Measurements from ENCODE around the gene HPF1. TPM values are rescaled to one million over a fixed set of nuclear protein-coding genes. Genes with fewer than 3 reads are reported as not detected.
A peak's percentile ranks its signal among the peaks of the same experiment; 100 is the strongest.

Gene HPF1
- total and polyA plus RNA-seq, 2 of the 13 experiments (the other 11 are each of a cell fraction or from before 2014, with no cell fraction given) = 5.1 to 14.8 TPM

- TF ChIP-seq IRF9 (CRISPR knock-in tag; IDR thresholded peaks at IDR 0.05; ENCODE audit: borderline replicate concordance) (no peak), BRF2 (CRISPR knock-in tag; IDR thresholded peaks at IDR 0.05) (no peak), ZNF749 (CRISPR knock-in tag; IDR thresholded peaks at IDR 0.05; ENCODE audit: borderline replicate concordance) (no peak), ZBTB34 (CRISPR knock-in tag; IDR thresholded peaks at IDR 0.05) (no peak), ZNF501 (CRISPR knock-in tag; IDR thresholded peaks at IDR 0.05) (peak; percentile 63; the same call in 1 of the 2 replicates), ZNF709 (CRISPR knock-in tag; IDR thresholded peaks at IDR 0.05) (no peak), ZFYVE20 (CRISPR knock-in tag; IDR thresholded peaks at IDR 0.05; ENCODE audit: borderline replicate concordance, low read depth) (no peak), YEATS2 (CRISPR knock-in tag; IDR thresholded peaks at IDR 0.05; ENCODE audit: borderline replicate concordance) (peak; percentile 91), ZNF562 (CRISPR knock-in tag; IDR thresholded peaks at IDR 0.05; ENCODE audit: borderline replicate concordance) (no peak), GPN1 (CRISPR knock-in tag; IDR thresholded peaks at IDR 0.05; ENCODE audit: borderline replicate concordance) (no peak), BORCS8-MEF2B (CRISPR knock-in tag; IDR thresholded peaks at IDR 0.05) (peak; percentile 42; the same call in 1 of the 2 replicates), AKNA (CRISPR knock-in tag; IDR thresholded peaks at IDR 0.05; ENCODE audit: borderline replicate concordance) (no peak), ZNF335 (CRISPR knock-in tag; IDR thresholded peaks at IDR 0.05) (no peak), ZNF292 (CRISPR knock-in tag; IDR thresholded peaks at IDR 0.05; ENCODE audit: borderline replicate concordance, low read depth) (peak; percentile 96), ZNF275 (CRISPR knock-in tag; IDR thresholded peaks at IDR 0.05; ENCODE audit: borderline replicate concordance) (peak; percentile 70; the same call in 1 of the 2 replicates), CEBPG (CRISPR knock-in tag; IDR thresholded peaks at IDR 0.05) (0 out of 2 replicates have a peak, but pooled peaks have one; percentile 16), ZNF788 (CRISPR knock-in tag; IDR thresholded peaks at IDR 0.05; ENCODE audit: borderline replicate concordance) (peak; percentile 73), MED13 (CRISPR knock-in tag; IDR thresholded peaks at IDR 0.05) (no peak; the same call in 1 of the 2 replicates)
These were observed at the start of gene HPF1 (continued) for GRCh38 chr4:169757575-169758184.

Data from HepG2 (cell line).